IPS-NIHi7 (cell line): ENCODE data around the gene ATP8B4.

Experiments used
- DNase-seq: peaks from one replicate; pipeline ENCODE4 v3.0.0; 2012; ENCODE audit warnings: mixed read lengths; ENCODE audit errors: extremely low spot score

ATP8B4 gene

GRCh38 chr15:49813625-49814024 lies 305.4 kb downstream of the ATP8B4 start:
- no peak for DNase-seq

- DNase-seq = no peak
These were observed 308.3 kb downstream of the ATP8B4 start for GRCh38 chr15:49810720-49811119.

- DNase-seq = no peak
These were observed 309.0 kb downstream of the ATP8B4 start for GRCh38 chr15:49809894-49810609.

- no peak for DNase-seq
These were observed 310.7 kb downstream of the ATP8B4 start for GRCh38 chr15:49808341-49808740.
